ENCODE measurements around the gene SAPCD1. TPM values are rescaled to one million over a fixed set of nuclear protein-coding genes. Genes with fewer than 3 reads are reported as not detected.
"Not testable (repeated sequence)": the region's sequence is repeated elsewhere in the genome, so short reads cannot be mapped to it uniquely, and the experiment has no call there.

The SAPCD1 gene
- total RNA-seq, 1 experiment from 2014 or later = 3.2 TPM

DNA sequence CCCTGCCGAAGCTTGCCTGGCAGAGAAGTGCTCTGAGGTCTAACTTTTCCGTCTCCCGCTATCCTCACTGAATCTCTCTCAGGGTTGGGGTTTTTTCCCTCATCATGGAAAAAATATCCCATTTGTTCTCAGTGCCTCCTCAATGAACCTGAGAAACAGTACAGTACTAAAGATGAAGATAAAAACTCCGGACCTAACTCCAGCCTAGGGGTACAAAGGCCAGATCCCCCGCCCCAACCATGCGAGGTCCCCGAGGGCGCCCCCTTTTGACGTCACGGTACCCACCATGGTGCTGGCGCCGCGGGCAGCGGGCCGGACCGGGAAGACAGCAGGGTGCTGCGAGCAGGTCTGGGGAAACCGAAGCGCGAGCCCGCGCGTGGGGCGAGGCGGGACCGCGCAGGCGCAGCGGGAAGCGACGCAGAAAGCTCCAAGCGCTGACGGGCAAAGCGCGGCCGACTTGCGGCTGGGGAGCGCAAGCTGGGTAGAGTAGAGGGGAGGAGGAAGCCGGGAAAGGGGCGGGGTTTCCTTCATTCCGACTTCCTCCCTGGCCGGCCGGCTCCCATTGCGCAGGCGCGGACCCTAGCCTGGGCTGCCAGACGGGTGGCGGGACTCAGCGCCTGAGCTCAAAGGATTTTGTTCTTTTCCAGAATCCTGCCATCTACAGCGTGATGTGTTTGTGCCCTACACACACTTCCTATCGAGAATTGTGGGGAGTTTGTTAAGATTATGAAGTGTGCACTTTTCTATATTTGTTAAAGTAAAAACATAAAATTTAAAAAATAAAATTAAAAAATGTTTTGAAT is 44.2 kb downstream of the SAPCD1 start, which contains the start of gene LSM2:
Gene LSM2 (minus strand): TSS at position 497 of the 803 bp plus-strand sequence. CDS start 209 bp downstream, at position 288.
- peaks cover 6 to 30% (median 22%) of the 10 kb centered on the region in 3 experiments; a peak in 6 of 7 replicates for H3K36me3 Mint-ChIP-seq (ENCODE audit: insufficient read depth in 1 of 3, low read depth in 3 of 3)
- Histone ChIP-seq H2BK5ac (ENCODE audit: insufficient read length, low read length) (no peak within 1 kb of the TSS), H4K20me1 (ENCODE audit: control insufficient read depth, insufficient read depth, insufficient read length) (no peaks in the 10 kb centered on the region), H3K23me2 (ENCODE audit: insufficient read length, low read depth, low read length, poor library complexity, severe bottlenecking) (peaks cover 7% of the 10 kb centered on the region), H3T11ph (ENCODE audit: low read length) (no peak within 1 kb of the TSS), H3K4me2 (ENCODE audit: insufficient read depth, insufficient read length, low read length) (peak within 1 kb of the TSS; percentile 82), H3K79me1 (ENCODE audit: insufficient read depth, low read depth, low read length, poor library complexity, severe bottlenecking) (peaks cover 10% of the 10 kb centered on the region), H3K23ac (ENCODE audit: insufficient read length, low read depth, low read length) (no peak within 1 kb of the TSS), H2BK12ac (ENCODE audit: insufficient read length, low read depth, low read length) (no peak within 1 kb of the TSS), H3K9me3 (ENCODE audit: control insufficient read depth, low read depth, low read length) (no peaks in the 10 kb centered on the region), H4K8ac (replicated peaks; ENCODE audit: insufficient read length, low read depth, low read length) (no peak within 1 kb of the TSS), H3K4ac (ENCODE audit: low read depth, low read length) (no peak within 1 kb of the TSS; the same call in 1 of the 2 replicates), H2AFZ (ENCODE audit: low read length) (no peak within 1 kb of the TSS), H2BK20ac (ENCODE audit: low read depth, low read length, poor library complexity, severe bottlenecking) (no peak within 1 kb of the TSS), H2BK120ac (ENCODE audit: low read depth, low read length, poor library complexity, severe bottlenecking) (no peak within 1 kb of the TSS), H2AK5ac (ENCODE audit: insufficient read length, low read length) (no peak within 1 kb of the TSS), H3K14ac (ENCODE audit: insufficient read depth, low read length) (peak within 1 kb of the TSS; percentile 99), H3K9ac (ENCODE audit: extremely low read depth, insufficient read length, low read length) (peak within 1 kb of the TSS; percentile 90), H3K27ac (ENCODE audit: insufficient read length, low read depth, low read length) (peak within 1 kb of the TSS; percentile 18), H4K5ac (ENCODE audit: insufficient read length, low read depth, low read length) (no peak within 1 kb of the TSS), H4K91ac (ENCODE audit: insufficient read length, low read depth, low read length) (no peak within 1 kb of the TSS), H3K27me3 (ENCODE audit: insufficient read depth, low read length) (no peaks in the 10 kb centered on the region), H3K56ac (ENCODE audit: insufficient read length, low read depth, low read length) (no peak within 1 kb of the TSS), H3K4me1 (ENCODE audit: insufficient read depth, low read length) (no peaks in the 10 kb centered on the region), H3K79me2 (ENCODE audit: insufficient read depth, low read length) (peaks cover 4% of the 10 kb centered on the region; the same call in 1 of the 2 replicates), H3K18ac (ENCODE audit: insufficient read length, low read depth, low read length) (peak within 1 kb of the TSS; percentile 99), H2BK15ac (ENCODE audit: low read depth, low read length) (no peak within 1 kb of the TSS)
- WGBS (ENCODE audit: extremely low coverage, insufficient read length, low lambda C conversion rate) = no CpG with 5 or more reads among the region's 51 CpGs
- H3K27ac Mint-ChIP-seq = peak within 1 kb of the TSS; percentile 94 to 98 (median 94)
- H3K9me3 Mint-ChIP-seq = no peaks in the 10 kb centered on the region
- H3K4me1 Mint-ChIP-seq = peaks cover 3 to 11% of the 10 kb centered on the region in 2 experiments; a peak in 3 of 4 replicates
- TF ChIP-seq, protein P1, sequence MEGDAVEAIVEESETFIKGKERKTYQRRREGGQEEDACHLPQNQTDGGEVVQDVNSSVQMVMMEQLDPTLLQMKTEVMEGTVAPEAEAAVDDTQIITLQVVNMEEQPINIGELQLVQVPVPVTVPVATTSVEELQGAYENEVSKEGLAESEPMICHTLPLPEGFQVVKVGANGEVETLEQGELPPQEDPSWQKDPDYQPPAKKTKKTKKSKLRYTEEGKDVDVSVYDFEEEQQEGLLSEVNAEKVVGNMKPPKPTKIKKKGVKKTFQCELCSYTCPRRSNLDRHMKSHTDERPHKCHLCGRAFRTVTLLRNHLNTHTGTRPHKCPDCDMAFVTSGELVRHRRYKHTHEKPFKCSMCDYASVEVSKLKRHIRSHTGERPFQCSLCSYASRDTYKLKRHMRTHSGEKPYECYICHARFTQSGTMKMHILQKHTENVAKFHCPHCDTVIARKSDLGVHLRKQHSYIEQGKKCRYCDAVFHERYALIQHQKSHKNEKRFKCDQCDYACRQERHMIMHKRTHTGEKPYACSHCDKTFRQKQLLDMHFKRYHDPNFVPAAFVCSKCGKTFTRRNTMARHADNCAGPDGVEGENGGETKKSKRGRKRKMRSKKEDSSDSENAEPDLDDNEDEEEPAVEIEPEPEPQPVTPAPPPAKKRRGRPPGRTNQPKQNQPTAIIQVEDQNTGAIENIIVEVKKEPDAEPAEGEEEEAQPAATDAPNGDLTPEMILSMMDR (conservative IDR thresholded peaks at IDR 0.05) = peak; percentile 40; the same call in 2 of the 3 replicates
- H3K27me3 Mint-ChIP-seq (ENCODE audit: low read depth) = no peaks in the 10 kb centered on the region
- peak; percentile 96 for DNase-seq
- H3K4me3 Mint-ChIP-seq = peak within 1 kb of the TSS; percentile 97

DNA sequence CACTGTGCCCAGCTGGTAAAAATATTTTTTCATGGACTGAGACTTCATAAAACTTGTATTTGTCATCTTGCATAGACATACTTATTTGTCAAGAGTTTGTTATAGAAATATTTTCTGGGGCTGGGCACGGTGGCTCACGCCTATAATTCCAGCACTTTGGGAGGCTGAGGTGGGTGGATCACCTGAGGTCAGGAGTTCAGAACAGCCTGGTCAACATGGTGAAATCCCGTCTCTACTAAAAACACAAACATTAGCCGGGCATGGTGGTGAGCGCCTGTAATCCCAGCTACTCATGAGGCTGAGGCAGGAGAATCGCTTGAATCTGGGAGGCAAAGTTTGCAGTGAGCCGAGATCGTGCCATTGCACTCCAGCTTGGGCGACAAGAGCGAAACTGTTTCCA is 46.1 kb downstream of the SAPCD1 start:
- H3K4me1 ChIP-seq (ENCODE audit: insufficient read depth, low read length); H3K9ac ChIP-seq (ENCODE audit: extremely low read depth, insufficient read length, low read length); H2BK12ac ChIP-seq (ENCODE audit: insufficient read length, low read depth, low read length); H3K27ac Mint-ChIP-seq; H3K27me3 ChIP-seq (ENCODE audit: insufficient read depth, low read length); DNase-seq; H3K9me3 ChIP-seq (ENCODE audit: control insufficient read depth, low read depth, low read length); H3K18ac ChIP-seq (ENCODE audit: insufficient read length, low read depth, low read length); H2BK15ac ChIP-seq (ENCODE audit: low read depth, low read length); H3K23me2 ChIP-seq (ENCODE audit: insufficient read length, low read depth, low read length, poor library complexity, severe bottlenecking); H4K20me1 ChIP-seq (ENCODE audit: control insufficient read depth, insufficient read depth, insufficient read length); H3K56ac ChIP-seq (ENCODE audit: insufficient read length, low read depth, low read length); H3K4ac ChIP-seq (ENCODE audit: low read depth, low read length); H3K4me3 Mint-ChIP-seq; H3K79me2 ChIP-seq (ENCODE audit: insufficient read depth, low read length); H3K79me1 ChIP-seq (ENCODE audit: insufficient read depth, low read depth, low read length, poor library complexity, severe bottlenecking); H2BK5ac ChIP-seq (ENCODE audit: insufficient read length, low read length); H3K23ac ChIP-seq (ENCODE audit: insufficient read length, low read depth, low read length); H3K4me2 ChIP-seq (ENCODE audit: insufficient read depth, insufficient read length, low read length); H4K5ac ChIP-seq (ENCODE audit: insufficient read length, low read depth, low read length); H2AFZ ChIP-seq (ENCODE audit: low read length); H2BK120ac ChIP-seq (ENCODE audit: low read depth, low read length, poor library complexity, severe bottlenecking); H3K27me3 Mint-ChIP-seq (ENCODE audit: low read depth); H2AK5ac ChIP-seq (ENCODE audit: insufficient read length, low read length); H4K8ac ChIP-seq (replicated peaks; ENCODE audit: insufficient read length, low read depth, low read length); H2BK20ac ChIP-seq (ENCODE audit: low read depth, low read length, poor library complexity, severe bottlenecking); H3K14ac ChIP-seq (ENCODE audit: insufficient read depth, low read length); H4K91ac ChIP-seq (ENCODE audit: insufficient read length, low read depth, low read length); H3K27ac ChIP-seq (ENCODE audit: insufficient read length, low read depth, low read length); H3T11ph ChIP-seq (ENCODE audit: low read length); H3K9me3 Mint-ChIP-seq: not testable (repeated sequence)
- Mint-ChIP-seq H3K36me3 (ENCODE audit: insufficient read depth in 1 of 3, low read depth in 3 of 3) (peaks cover 0 to 13% (median 6%) of the 10 kb centered on the region in 3 experiments; a peak in 4 of 7 replicates), H3K4me1 (peaks cover 5 to 13% of the 10 kb centered on the region in 2 experiments)
- no CpG with 5 or more reads among the region's 10 CpGs for WGBS (ENCODE audit: extremely low coverage, insufficient read length, low lambda C conversion rate)
